Astrocyte of the spinal cord (primary cell): ENCODE results near the gene CDH2.

Experiments
- DNase-seq: peaks from one replicate; pipeline ENCODE4 v3.0.0; 2011; ENCODE audit warnings: low read depth, low spot score
- H3K4me3 ChIP-seq: 2 replicates; pipeline ENCODE4 v1.5.1; 2011; ENCODE audit warnings: low read depth, mild to moderate bottlenecking, low read length, moderate library complexity
- CTCF ChIP-seq: IDR thresholded peaks from 2 replicates; pipeline ENCODE4 v1.5.1; 2012; ENCODE audit warnings: low read depth, mild to moderate bottlenecking, low read length, inconsistent platforms
- in situ Hi-C: cut with HindIII; loops from 2 replicates; pipeline ENCODE4 v1.10.0; 2017; ENCODE audit warnings: low sequenced_read_pairs

The CDH2 gene

GRCh38 chr18:28171837-28172236, 5.1 kb downstream of the CDH2 start:
- no peak for DNase-seq
- in situ Hi-C loops = no loop called here
- TF ChIP-seq CTCF = no peak
- H3K4me3 ChIP-seq = no peak overlapping the region

GRCh38 chr18:28168725-28169124, 8.2 kb downstream of the CDH2 start:
- no peak for DNase-seq
- no peak for TF ChIP-seq CTCF
- H3K4me3 ChIP-seq = no peak overlapping the region
- in situ Hi-C loops = no loop called here

GRCh38 chr18:28167835-28168349, 9.0 kb downstream of the CDH2 start:
- no peak overlapping the region for H3K4me3 ChIP-seq
- in situ Hi-C loops = no loop called here
- TF ChIP-seq CTCF = no peak

GRCh38 chr18:28164771-28165483, 12.0 kb downstream of the CDH2 start:
- no peak for TF ChIP-seq CTCF
- in situ Hi-C loops = no loop called here
- no peak overlapping the region for H3K4me3 ChIP-seq
- no peak for DNase-seq

More at GRCh38 chr18:28167835-28168349, 9.0 kb downstream of the CDH2 start:
- DNase-seq = no peak

GRCh38 chr18:28163201-28163775, 13.6 kb downstream of the CDH2 start:
- in situ Hi-C loops = no loop called here
- TF ChIP-seq CTCF = no peak
- peak; percentile 73 for DNase-seq
- H3K4me3 ChIP-seq = no peak overlapping the region

GRCh38 chr18:28161608-28162599, 15.0 kb downstream of the CDH2 start:
- no peak for TF ChIP-seq CTCF
- in situ Hi-C loops = no loop called here
- no peak for DNase-seq
- H3K4me3 ChIP-seq = no peak overlapping the region
